ENCODE results near the gene VENTX.

DNA sequence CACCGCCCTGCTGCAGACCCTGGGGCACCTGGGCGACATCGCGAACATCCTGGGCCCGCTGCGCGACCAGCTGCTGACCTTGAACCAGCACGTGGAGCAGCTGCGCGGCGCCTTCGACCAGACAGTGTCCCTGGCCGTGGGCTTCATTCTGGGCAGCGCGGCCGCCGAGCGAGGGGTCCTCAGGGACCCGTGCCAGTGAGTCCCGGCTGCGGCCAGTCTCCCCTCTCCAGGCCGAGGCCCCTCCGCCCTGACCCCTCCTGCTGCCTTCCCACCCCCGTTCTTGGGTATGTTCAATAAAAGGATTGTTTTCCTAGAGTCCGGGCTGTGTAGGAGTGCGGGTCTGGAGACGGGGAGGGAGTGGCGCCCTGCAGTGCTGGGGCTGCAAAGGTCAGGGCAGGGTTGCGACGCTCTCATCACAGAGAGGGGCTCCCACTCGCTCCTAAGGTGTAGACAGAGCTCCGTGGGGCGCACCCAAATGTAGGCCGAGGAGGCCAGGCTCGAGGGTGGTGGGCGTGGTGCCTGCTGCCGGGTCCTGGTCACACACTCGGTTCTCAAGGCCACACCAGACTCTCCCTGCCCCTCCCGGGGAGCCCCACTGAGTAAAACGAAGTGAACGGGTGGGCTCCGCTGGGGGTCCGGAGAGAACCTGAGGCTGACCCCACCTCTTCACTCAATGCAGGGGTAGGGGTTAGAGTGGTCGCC, 6.3 kb upstream of the VENTX start:
- TF ChIP-seq EZH2phosphoT487 (IDR thresholded peaks at IDR 0.05; ENCODE audit: insufficient read depth, low read depth) (no peak), EZH2 (IDR thresholded peaks at IDR 0.05; ENCODE audit: insufficient read depth, poor library complexity, severe bottlenecking) (no peak)

Data from GM23248 (cell line).